ENCODE results near the gene C10orf90.

C10orf90 gene

GRCh38 chr10:126504063-126504760, 166.3 kb downstream of the C10orf90 start:
- no peak for DNase-seq (ENCODE audit: low read depth in 2 of 2)

- DNase-seq (ENCODE audit: low read depth in 2 of 2) = no peak
These were observed 167.0 kb downstream of the C10orf90 start for GRCh38 chr10:126503392-126504062.

DNA sequence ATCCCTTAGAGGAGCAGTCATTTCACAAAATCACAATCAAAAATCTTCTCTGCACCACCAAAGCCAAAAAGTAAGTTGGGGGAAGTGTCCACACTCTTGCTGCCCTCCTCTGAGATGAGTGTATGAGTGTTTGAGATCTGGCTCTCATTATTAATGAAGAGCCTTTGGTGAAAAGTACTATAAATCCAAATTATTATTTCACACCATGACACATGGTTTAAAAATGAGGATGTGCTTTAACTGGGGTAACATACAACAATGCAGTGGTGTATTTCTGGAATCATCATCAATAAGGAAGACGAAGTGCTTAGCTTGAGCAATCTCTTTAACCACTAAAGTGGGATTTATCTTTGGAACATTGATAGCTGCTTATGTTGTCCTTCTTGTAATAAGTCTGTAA, 168.1 kb downstream of the C10orf90 start:
- DNase-seq (ENCODE audit: low read depth in 2 of 2) = no peak

DNA sequence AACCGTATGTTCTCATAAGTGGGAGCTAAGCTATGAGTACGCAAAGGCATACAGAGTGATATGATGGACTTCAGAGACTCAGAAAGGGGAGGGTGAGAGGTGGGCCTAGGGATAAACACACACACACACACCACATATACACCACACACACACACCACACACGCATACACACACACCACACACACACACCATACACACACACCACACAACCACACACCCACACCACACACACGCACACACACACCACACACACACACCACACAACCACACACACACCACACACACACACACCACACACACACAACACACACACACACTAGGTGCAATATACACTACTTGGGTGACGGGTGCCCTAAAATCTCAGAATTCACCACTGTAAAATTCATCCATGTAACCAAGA, 168.7 kb downstream of the C10orf90 start:
- DNase-seq (ENCODE audit: low read depth in 2 of 2) = no peak

- no peak for DNase-seq (ENCODE audit: low read depth in 2 of 2)
These were observed 169.6 kb downstream of the C10orf90 start for GRCh38 chr10:126500866-126501265.

GRCh38 chr10:126500185-126500584, 170.3 kb downstream of the C10orf90 start:
- no peak for DNase-seq (ENCODE audit: low read depth in 2 of 2)

GRCh38 chr10:126499744-126500143, 170.7 kb downstream of the C10orf90 start:
- no peak for DNase-seq (ENCODE audit: low read depth in 2 of 2)

GRCh38 chr10:126497672-126498071, 172.8 kb downstream of the C10orf90 start:
- DNase-seq (ENCODE audit: low read depth in 2 of 2) = no peak

- DNase-seq (ENCODE audit: low read depth in 2 of 2) = no peak
These were observed 173.5 kb downstream of the C10orf90 start for GRCh38 chr10:126496771-126497545.

DNA sequence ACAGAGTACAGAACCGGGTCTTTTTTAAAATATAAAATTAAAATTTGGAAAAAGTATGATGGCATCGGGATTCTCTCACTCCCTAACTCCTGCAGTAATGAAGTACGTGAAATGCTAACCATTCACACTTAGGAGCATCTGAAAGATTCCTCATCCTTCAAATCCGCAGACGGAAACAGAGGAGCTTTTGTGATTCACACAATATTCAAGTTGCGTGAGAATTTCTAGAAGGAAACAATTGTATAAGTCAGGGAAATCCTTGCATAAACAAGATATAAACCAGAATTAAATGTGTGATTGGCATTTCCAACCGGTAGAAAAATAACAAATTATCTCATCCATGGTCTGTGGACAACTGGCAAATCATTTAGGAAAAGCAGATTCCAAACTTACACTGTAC, 179.0 kb downstream of the C10orf90 start:
- no peak for DNase-seq (ENCODE audit: low read depth in 2 of 2)

GRCh38 chr10:126481181-126481580, 189.3 kb downstream of the C10orf90 start:
- DNase-seq (ENCODE audit: low read depth in 2 of 2) = no peak

DNA sequence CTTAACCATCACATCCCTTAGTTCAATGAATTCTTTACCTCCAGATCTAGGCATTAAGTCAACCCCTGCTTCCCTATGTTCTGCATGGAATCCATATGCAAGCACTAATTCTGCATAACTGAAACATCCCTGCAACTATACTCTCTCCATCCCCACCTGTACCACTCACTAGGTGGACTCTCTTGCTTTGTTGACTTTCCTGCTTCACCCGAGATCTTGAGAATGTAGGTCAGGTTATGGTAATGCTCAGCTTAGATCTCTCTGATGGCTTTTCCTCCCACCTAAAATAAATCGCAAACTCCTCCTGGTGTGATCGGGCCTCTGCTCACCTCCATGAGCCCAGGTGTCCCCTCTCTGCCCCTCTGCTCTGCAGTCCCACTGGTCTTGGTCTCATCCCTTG, 189.8 kb downstream of the C10orf90 start:
- DNase-seq (ENCODE audit: low read depth in 2 of 2) = no peak

GRCh38 chr10:126479280-126479895, 191.1 kb downstream of the C10orf90 start:
- DNase-seq (ENCODE audit: low read depth in 2 of 2) = no peak

- DNase-seq (ENCODE audit: low read depth in 2 of 2) = no peak
These were observed 191.9 kb downstream of the C10orf90 start for GRCh38 chr10:126478546-126478945.

DNA sequence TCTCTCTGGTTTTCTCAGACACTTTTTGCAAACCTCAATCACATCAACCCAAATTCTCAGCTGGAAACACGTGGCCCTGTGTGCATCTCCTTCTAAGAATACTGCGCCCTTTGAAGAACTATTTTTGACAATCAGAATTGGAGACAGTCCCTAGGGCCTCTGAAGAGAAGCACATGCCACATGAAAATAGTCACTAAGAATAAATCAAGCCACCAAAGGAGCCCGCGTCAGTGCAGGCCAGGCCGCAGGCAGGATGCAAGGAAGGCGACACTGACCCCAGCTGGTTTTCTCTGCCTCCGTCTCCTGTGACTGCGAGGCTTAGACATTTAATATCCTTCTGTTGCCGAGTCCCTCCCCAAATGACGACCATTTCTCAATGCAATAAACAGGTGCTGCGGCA, 194.2 kb downstream of the C10orf90 start:
- DNase-seq (ENCODE audit: low read depth in 2 of 2) = no peak

- no peak for DNase-seq (ENCODE audit: low read depth in 2 of 2)
These were observed 195.3 kb downstream of the C10orf90 start for GRCh38 chr10:126475074-126475691.

DNA sequence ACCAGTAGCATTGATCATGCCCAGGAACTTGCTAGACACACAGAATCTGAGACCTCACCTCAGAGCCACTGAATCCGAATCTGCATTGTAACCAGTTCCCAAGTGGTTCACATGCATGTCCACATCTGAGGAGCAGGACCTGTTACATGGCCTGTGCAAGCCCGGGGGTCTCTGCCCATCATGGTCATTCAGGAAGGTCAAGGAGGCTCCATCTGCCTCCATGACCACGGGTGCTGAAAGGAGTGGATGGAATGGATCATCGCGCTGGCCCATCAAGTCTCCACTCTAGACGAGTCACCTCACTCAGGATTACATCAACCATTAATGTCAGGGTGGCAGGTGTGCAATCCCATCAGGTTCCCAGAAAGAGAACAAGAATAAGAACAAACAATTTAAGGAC, 196.5 kb downstream of the C10orf90 start:
- no peak for DNase-seq (ENCODE audit: low read depth in 2 of 2)

DNA sequence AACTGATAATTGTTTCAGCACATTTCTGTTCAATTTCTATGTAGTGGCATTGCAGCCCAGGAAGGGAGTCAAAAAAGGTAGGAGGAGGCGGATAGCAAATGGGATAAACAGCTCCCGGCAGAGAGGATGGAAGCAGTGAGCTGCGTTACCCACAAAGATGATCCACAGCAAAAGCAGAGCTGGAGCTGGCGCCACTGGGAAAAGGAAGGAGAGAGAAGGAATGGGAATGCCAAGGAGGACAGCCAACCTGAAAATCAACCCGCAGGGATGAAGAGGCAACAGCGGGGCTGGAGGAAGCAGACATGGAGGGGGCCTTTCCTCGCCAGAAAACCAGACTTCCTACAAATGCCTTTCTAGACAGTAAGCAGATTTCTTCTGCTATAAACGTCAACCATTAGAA, 199.5 kb downstream of the C10orf90 start:
- no peak for DNase-seq (ENCODE audit: low read depth in 2 of 2)

- DNase-seq (ENCODE audit: low read depth in 2 of 2) = no peak
These were observed 200.8 kb downstream of the C10orf90 start for GRCh38 chr10:126469692-126470091.

GRCh38 chr10:126468876-126469643, 201.4 kb downstream of the C10orf90 start:
- DNase-seq (ENCODE audit: low read depth in 2 of 2) = no peak

DNA sequence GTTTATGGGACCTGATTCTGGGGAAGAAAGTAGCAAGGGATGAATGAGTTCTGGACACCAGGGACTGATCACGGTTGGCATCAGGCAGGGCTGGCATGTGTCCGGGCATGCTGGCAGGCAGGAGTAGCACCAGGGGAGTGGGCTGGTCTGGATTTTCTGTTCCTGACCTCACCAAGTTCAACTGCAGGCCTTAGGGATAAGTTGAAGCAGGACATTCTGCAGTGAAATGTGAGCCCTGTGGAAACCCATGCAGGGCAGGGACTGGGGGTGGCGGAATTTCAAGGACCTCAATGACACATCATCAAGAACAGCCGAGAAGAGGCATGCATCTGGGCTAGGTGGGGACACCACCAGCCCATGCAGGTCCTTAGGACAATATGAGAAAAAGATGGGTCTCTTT, 202.0 kb downstream of the C10orf90 start:
- DNase-seq (ENCODE audit: low read depth in 2 of 2) = no peak
